Cardiac septum (tissue), 1 donor: ENCODE measurements around the gene SKAP2. TPM values are rescaled to one million over a fixed set of nuclear protein-coding genes. Genes with fewer than 3 reads are reported as not detected.

Source experiments
- DNase-seq: peaks from one replicate; pipeline ENCODE4 v3.0.0-alpha.2; 2020; ENCODE audit warnings: low spot score
- intact Hi-C: fragments of 100-400 bp; cut with DNase I; formaldehyde crosslinking; loops from one replicate; pipeline ENCODE4 v1.14.0; 2022
- long read RNA-seq: library from polyadenylated mRNA; unstranded; transcript quantifications from one replicate; pipeline ENCODE4 v2.0.0, GENCODE V29; 2021
- total RNA-seq: library from RNA; stranded (reverse); fragmentation: NEBNext Ultra II Directional; extraction: Animal tissue kit (Norgen Biotek cat#: 25700); gene quantifications from one replicate; pipeline ENCODE4 v1.2.1, GENCODE V29; 2021
- donor health status: DM: no; HTN: no; CAD: no.

Gene SKAP2, protein sequence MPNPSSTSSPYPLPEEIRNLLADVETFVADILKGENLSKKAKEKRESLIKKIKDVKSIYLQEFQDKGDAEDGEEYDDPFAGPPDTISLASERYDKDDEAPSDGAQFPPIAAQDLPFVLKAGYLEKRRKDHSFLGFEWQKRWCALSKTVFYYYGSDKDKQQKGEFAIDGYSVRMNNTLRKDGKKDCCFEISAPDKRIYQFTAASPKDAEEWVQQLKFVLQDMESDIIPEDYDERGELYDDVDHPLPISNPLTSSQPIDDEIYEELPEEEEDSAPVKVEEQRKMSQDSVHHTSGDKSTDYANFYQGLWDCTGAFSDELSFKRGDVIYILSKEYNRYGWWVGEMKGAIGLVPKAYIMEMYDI
- 4.3 TPM for total RNA-seq
- long read RNA-seq, transcript SKAP2-201 (13 exons, 3,998 nt): major isoform, 8 of 10 reads
- long read RNA-seq, partial matches to known transcripts: 0 of 10 reads
- long read RNA-seq, other reads (novel, unspliced or antisense): 2 of 10 reads

DNA sequence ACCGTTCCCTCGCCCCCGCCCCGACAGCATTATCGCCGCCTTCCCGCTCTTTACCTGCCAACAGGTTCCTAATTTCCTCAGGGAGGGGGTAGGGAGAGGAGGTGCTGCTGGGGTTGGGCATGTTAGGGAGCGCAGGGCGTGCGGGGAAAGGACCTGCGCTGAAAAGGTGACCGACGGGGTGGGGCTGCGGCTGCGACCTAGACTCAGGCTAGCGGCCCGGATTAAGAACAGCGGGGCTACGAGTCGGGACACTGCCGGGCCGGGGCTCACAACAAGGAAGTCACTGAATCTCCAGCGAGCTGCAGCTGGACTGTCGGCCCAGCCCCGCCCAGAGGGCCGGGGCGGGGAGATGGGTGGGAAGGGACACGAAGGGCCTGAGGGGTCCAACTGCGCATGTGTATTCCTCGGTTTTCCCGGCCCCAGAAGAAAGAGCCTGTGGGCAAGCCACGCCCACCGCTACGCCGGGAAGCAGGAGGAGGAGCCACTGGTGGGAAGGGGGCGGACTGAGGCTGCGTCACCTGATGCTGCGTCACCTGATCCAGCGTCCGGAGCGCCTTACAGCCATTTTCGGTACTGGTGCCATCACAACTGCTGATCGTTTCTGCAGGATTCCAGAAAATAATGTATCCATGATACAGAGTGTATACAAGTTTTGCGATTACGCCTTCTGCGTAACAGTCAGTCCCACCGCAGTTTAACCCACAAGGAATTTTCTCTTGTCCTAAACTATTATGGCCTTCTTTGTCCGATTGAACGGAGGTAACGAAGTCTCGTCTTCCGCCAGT lies at the start of gene SKAP2:
TSS of gene SKAP2 (minus strand) at position 282 of the 785 bp plus-strand sequence. CDS start at position 121, 161 bp downstream.
- DNase-seq: peak; percentile 98
- intact Hi-C loops: loop anchor here (5.0 to 10.0 kb wide), 3 partner anchors 268 to 662 kb away; partner anchors contain the start of genes CBX3, HNRNPA2B1 and HOXA4

DNA sequence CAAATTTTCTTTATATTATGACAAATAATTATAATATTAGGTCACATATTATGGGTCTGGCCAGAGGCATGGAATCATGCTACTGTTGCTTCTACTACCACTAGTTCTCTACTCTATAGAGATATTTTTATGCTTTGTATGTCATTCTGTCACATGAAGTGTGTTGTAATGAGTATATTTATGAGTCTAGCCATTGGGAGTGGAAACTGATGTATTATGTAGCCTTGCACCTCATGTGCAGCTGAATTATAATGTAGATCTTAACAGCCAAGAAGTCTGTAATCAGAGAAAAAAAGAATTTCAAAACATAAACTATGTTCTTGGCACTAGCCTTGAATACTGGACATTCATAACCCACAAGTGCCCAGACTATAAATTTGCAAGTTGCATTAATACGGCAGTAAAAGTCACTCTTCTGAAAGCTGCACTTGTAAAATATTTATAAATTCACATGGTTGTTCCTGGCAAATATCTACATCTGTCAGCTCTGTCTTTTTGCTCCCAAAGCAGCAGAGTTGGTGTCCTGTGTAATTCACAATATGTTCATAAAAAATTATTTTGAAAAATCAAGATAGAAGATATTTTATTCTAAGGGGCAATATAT lies 48.6 kb upstream of the SKAP2 start:
- intact Hi-C loops: no loop called here
- no peak for DNase-seq

DNA sequence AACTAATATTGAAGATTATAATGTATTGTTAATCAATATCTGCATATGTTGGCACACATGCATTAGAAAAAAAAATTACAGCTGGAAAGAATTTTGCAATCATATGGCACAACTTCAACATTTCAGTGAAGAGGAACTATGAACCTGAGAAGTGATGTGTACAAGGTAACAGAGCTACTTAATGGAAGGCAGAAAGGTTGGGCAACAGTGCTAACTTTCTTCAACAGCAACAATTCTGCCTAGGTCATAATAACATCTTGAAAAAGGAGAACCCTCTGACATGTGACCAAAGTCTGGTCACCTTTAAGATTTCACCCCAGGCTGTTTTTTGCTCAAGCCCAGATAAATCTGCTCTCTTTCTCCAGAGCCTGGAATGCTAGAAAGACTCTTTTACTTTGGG lies 47.9 kb upstream of the SKAP2 start:
- no peak for DNase-seq
- intact Hi-C loops: no loop called here

DNA sequence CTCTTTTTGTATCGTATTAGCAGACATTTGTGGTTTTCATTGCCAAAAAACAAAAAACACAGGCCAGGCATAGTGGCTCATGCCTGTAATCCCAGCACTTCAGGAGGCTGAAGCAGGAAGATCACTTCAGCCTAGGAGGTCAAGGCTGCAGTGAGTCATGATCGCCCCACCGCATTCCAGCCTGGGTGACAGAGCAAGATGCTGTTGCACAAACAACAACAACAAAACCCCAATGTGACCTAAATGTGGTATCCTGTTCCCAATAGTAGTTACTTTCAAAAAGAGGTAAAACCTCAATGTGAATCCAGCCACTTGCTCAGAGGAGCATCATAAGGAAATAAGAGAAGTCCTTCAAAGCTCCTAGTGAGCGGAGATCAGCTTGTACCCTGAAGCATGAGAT lies 45.8 kb upstream of the SKAP2 start:
- DNase-seq: no peak

DNA sequence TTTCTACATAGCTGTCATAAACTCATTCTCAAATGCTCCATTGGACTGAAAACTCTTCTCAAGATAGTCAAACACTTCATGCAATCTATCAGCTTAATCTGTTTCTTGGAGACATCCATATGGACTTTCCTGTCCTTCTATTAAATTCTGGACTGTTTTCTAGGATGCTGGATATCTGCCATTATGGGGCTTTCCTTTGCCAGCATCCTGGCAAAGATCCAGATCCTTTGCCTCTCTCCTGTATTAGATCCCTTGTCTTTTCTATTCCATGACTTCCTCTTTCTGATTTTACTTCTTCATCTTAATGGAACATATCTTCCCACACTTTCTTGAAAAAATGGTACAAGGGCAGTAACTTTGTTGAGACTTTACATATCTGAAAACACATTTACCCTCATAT lies 35.9 kb upstream of the SKAP2 start:
- DNase-seq: no peak
- intact Hi-C loops: no loop called here

More for the DNA sequence above, 45.8 kb upstream of the SKAP2 start:
- intact Hi-C loops: no loop called here

DNA sequence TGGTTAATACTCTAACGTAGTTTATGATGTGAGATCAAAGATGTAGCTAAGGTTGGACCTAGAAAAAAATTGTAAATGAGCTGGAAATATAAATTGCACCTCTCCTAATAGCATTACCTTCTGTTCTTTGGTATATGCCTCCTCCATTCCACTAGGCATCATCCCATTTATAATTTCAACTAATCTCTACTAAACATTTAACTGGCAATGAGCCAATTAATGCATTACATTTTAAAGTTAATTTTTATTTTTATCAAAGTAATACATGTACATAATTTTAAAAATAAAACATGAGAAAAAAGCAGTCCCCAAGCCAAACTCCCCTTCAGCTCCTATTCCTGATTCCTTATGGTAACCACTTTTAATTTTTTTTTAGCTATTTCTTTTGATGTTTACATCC lies 35.1 kb upstream of the SKAP2 start:
- DNase-seq: no peak
- intact Hi-C loops: no loop called here

DNA sequence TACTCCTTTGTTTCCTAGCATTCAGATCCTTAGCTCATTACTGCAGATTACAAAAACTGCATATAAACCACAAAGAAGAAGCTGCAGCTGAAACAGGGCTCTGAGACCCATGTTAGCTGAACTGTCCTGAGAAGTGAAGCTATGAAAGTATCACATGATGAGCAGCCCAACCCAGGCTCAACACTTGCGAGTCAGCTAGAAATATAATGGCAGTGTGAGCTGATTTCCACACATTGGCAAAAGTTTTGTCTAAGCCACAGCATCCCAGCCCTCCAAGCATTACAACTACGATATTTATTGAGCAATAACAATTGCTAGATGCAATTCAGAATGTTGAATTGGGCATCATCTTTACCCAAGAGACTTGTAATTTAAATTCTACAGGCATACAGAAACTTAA lies 34.5 kb upstream of the SKAP2 start:
- intact Hi-C loops: no loop called here

DNA sequence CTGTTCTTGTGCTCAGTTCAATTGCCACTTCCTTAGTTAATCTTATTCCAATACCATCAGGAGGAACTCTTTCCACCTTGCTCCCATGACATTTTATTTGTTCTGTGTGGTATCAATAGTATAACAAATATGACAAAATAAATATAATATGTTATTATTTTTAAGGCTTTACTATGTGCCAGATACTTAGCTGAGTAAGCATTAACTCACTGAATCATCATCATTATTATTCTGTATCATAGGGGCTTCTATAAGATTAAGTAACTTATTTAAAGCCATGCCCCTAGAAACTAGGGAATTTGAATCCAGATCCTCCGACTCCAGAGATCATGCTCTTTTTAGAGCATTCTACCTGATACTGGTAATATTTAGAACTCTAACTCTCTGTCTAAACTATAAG lies 33.5 kb upstream of the SKAP2 start:
- DNase-seq: no peak
- intact Hi-C loops: no loop called here

More for the DNA sequence above, 34.5 kb upstream of the SKAP2 start:
- no peak for DNase-seq

DNA sequence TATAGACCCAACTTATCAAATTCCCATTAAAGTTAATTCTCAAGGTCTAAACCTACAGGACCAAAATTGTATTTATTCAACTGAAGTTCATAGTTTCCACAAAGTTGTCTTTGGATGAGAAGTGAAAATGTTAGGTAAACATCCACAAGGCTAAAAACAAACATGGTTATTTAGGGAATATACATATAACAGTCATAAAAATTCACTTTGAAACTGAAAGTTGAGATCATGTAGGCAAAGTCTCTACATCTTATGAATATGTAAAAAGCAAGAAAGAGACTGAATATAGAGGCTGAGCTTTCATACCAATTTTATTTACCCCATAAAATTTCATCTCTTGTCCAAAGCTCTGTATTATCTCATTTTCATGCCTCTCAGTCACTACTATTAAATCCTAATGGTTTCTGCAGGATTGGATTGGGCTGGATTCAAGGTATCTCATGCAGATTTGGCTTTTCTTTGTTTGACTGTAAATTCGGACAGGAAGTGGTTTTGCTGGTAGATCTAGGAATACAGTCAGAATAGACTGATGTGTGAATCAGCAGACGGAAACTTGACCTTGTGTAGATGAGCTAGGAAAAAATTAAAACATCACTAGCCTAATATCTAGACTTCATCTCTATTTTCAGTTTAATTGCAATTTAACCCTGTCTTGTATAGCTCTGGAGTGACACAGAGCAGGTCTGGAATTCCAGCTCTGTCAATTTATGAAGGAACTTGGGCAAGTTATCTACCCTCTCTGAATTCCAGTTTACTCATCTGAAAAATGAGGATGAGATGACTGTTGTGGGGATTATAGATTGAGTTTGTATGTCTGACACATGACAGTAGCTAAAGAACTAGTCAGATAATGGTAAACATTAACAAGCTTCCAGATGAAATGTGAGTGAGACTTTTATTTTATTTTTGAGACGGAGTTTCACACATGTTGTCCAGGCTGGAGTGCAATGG lies 27.3 kb upstream of the SKAP2 start:
- intact Hi-C loops: no loop called here
- DNase-seq: no peak

DNA sequence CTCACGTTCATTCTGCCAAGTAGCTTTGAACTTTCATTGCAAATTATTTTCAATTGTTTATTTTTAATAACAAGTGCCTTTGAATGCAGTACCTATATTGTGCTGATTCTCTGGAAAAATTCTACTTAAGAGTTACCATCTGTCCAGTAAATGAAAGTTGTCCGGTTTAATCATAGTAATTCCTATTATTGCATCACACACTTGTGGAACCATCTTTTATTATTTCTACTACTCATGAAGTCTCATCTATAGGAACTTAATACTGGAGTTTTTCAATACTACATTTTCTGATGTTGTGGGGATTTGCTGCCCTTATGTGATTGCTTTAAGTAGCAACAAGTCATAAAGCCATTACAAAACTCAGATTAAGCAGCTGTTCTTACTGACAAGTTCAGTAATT lies 16.5 kb upstream of the SKAP2 start:
- no peak for DNase-seq
- intact Hi-C loops: no loop called here

DNA sequence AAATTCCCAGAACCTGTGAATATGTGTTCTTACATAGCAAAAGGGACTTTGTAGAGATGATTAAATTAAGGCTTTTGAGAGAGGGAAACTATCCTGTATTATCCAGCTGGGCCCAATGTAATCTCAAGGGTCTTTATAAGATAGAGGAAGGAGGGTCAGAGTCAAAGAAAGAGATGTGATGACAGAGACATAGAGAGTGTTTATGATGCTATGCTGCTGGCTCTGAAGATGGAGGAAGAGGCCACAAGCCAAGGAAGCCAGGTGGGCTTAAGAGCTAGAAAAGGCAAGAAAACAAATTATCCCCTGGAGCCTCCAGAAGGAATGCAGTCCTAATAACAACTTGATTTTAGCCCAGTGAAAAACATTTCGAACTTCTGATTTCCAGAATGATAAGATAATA lies 15.3 kb upstream of the SKAP2 start:
- no peak for DNase-seq
- intact Hi-C loops: no loop called here

DNA sequence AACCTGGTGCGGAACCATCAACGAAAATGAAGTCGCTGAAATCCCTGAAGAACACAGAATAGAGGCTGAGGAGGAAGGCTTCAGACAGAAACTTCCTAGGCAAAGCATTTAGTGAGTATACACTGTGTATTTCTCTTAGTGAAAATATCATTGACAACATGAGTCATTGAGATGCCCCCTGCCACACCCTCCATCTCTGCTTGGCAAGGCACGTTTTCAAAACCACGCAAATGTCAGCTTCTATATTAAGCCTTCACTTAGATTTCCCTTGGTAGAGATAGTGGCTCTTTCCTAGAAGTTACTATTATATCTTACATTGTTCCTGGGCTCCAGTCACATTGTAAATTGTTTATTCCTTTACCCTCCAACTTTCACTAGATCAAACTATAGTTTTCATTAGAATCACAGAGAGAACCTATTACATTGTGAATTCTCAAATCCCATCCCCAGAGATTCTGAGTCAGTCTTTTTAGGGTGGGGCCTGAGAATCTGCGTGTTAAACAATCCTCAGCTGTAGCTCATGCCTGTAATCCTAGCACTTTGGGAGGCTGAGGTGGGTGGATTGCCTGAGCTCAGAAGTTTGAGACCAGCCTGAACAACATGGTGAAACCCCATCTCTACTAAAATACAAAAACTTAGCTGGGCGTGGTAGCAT lies 4.6 kb upstream of the SKAP2 start:
- no peak for DNase-seq
- intact Hi-C loops: loop anchor here (10.0 kb wide), 1 partner anchor 494 kb away; no protein-coding TSS in a partner anchor

DNA sequence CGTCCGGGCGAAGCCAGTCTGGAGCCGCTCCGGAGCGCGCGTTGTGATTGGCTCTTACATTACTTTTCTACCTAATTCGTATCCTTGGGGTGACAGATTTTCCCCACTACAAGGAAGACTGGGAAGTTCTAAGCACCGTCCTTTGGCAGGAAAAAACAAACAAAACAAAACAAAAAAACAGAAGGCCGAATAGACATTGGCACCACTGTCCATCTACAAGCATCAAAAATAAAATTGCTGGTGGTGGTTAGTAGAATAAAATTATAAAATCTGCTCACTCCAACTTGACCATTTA lies 651 bp upstream of the SKAP2 start:
- peak; percentile 80 for DNase-seq
- intact Hi-C loops: loop anchor here (10.0 kb wide), 1 partner anchor 490 kb away; no protein-coding TSS in a partner anchor

DNA sequence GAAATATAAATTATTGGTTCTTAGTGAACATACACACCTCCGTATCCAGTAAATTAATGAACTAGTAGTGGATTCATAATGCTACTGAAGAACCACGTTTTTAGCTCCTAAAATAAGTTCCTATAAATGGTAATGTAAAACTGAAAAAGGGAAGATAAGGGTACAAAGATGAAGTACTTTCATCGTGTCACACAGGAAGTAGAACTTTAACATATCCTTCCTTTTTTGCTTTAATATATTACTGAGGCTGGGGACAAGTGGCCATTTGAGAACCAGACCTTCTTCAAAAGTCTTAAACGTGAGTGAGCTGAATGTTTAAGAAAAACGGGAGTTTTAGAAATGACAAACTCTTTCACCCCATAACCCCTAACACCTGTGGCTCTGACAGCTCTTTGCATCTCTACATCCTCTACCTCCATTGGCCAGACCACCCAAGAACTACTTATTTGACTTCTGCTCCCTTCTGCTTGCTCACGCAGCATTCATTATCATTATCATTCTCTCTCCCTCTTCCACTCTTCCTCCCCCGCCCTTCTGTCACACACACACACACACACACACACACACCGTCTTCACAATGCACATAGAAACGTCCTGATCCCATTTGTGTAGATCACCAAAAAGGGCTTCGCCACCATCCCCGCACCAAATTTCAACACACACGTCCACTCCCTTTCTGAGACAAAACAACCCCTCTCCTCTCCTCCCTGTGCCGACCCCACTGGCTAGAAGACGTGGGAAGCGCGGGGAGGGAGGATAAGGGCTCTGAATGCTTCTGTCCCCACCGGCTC lies 677 bp downstream of the SKAP2 start:
- intact Hi-C loops: loop anchor here (5.0 to 10.0 kb wide), 3 partner anchors 269 to 661 kb away; partner anchors contain the start of genes CBX3, HNRNPA2B1 and HOXA4
- no peak for DNase-seq

DNA sequence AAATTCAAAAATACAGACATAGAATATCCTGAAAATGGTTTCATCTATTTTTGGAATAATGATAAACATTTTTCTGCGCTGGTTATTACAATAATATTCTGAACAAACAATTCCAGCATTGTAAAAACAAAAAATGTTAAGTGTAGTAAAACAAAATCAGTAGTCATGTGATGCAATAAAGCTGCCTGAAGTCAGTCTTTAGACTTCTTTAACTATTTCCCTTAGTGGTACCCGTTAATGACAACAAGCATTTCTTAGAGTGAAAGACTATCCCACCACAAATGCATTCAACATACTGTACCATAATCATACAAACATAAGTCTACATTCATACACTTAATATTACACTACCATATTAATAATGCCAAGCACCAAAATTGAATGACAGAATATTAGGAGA lies 1.6 kb downstream of the SKAP2 start:
- intact Hi-C loops: loop anchor here (5.0 to 10.0 kb wide), 3 partner anchors 269 to 661 kb away; partner anchors contain the start of genes CBX3, HNRNPA2B1 and HOXA4
- DNase-seq: no peak

DNA sequence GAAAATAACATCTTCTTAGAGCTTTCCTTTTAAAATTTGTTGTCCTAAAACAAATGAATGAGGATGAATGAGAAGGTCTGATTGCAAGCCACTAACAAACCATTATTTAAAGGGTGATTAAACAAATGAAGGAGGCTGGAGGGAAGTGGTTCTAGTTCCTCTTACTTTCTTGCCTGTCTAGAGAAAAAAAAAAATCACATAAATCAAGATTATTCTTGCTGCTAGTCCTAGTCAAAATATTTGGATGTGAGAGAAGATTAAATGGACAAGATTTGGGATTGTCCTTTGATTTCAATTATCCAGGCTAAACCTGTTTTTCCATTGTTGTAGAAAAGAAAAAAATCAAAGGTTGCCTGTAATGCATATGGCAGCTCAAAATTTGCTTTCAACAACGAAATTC lies 3.3 kb downstream of the SKAP2 start:
- intact Hi-C loops: loop anchor here (5.0 to 10.0 kb wide), 3 partner anchors 271 to 659 kb away; partner anchors contain the start of genes CBX3, HNRNPA2B1 and HOXA4

DNA sequence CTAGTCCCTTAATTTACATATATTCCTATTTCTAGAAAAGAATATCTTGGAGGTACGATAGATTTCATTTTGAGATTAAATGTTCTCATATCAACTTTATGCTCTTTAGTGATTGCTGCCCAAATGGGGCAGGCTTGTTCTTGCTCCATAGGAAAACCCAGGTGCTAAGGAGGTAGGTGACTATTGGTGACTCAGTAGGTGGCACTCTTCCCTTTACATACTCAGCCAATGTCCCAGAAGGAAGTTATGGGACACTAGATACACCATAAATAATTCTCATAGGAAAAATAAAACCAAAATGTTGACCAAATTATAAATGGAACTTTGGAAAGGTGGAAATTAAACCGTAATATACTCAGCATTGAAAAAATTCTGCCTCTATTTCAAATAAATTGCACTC lies 4.0 kb downstream of the SKAP2 start:
- intact Hi-C loops: loop anchor here (5.0 to 10.0 kb wide), 3 partner anchors 272 to 658 kb away; partner anchors contain the start of genes CBX3, HNRNPA2B1 and HOXA4
- no peak for DNase-seq

More for the DNA sequence above, 3.3 kb downstream of the SKAP2 start:
- no peak for DNase-seq
